T-cell (primary cell): Measurements from ENCODE around the gene CNIH2. TPM values are rescaled to one million over a fixed set of nuclear protein-coding genes. Genes with fewer than 3 reads are reported as not detected.
"Not testable (repeated sequence)": the region's sequence is repeated elsewhere in the genome, so short reads cannot be mapped to it uniquely, and the experiment has no call there.

ENCODE experiments used
- ATAC-seq, 4 experiments: fragments of 200-7000 bp in 3 of 4; fragments of 150-1000 bp in 1 of 4; cut with Tn5 transposase; replicated peaks in 1 of 4; 1 replicate in 3 of 4; 2 replicates in 1 of 4; pipeline ENCODE4 v1.10.0; 2021; ENCODE audit warnings: moderate library complexity in 3 of 4, mild to moderate bottlenecking in 2 of 4, moderate number of reproducible peaks in 1 of 4
- CTCF ChIA-PET, 2 donors: fragments of 300-600 bp; sonication (Branson Sonifier 250); formaldehyde crosslinking; loops; one replicate each; lab custom pipeline; 2022; ENCODE audit warnings: antibody characterized with exemption in 2 of 2; lab: Charles Lee
- POLR2A ChIA-PET, 2 donors: fragments of 300-600 bp; sonication (Branson Sonifier 250); formaldehyde crosslinking; loops; one replicate each; lab custom pipeline; 2022; ENCODE audit warnings: antibody characterized with exemption in 2 of 2; lab: Charles Lee
- DNase-seq, 35 experiments: peaks; one replicate each; pipeline versions ENCODE4 v3.0.0 to v3.0.0-alpha.2; 2013 to 2023
- H3K27ac ChIP-seq: one replicate; pipeline ENCODE4 v1.5.1; 2013; ENCODE audit warnings: low read length
- H3K27me3 ChIP-seq, 2 experiments: replicated peaks in 1 of 2; 1 replicate in 1 of 2; 2 replicates in 1 of 2; pipeline versions ENCODE4 v1.6.1 to v1.7.0; 2013; ENCODE audit warnings: low read length in 1 of 2, mixed read lengths in 1 of 2; ENCODE audit not compliant: control insufficient read depth in 2 of 2, insufficient read depth in 2 of 2; ENCODE audit errors: extremely low read depth in 1 of 2
- H3K36me3 ChIP-seq, 2 donors: 1 replicate in 1 of 2; 2 replicates in 1 of 2; pipeline versions ENCODE4 v1.6.1 to v1.7.0; 2013; ENCODE audit warnings: low read length in 1 of 2; ENCODE audit not compliant: control insufficient read depth in 2 of 2, insufficient read depth in 1 of 2; ENCODE audit errors: extremely low read depth in 1 of 2
- H3K4me1 ChIP-seq, 2 experiments: 1 replicate in 1 of 2; 2 replicates in 1 of 2; pipeline versions ENCODE4 v1.6.1 to v1.7.0; 2013; ENCODE audit warnings: low read length in 2 of 2, mixed read lengths in 1 of 2; ENCODE audit not compliant: insufficient read depth in 2 of 2, control insufficient read depth in 1 of 2; ENCODE audit errors: extremely low read depth in 1 of 2
- H3K4me3 ChIP-seq, 2 donors: 1 replicate in 1 of 2; 2 replicates in 1 of 2; pipeline versions ENCODE4 v1.5.1 to v1.7.0; 2013; ENCODE audit warnings: mild to moderate bottlenecking in 2 of 2, low read length in 1 of 2, moderate library complexity in 1 of 2; ENCODE audit not compliant: control insufficient read depth in 1 of 2; ENCODE audit errors: extremely low read depth in 1 of 2
- H3K9me3 ChIP-seq: 2 replicates; pipeline ENCODE4 v1.7.0; 2013
- H3K27ac Mint-ChIP-seq, 2 donors: one replicate each; pipeline ENCODE4 v1.8.0; 2020 to 2021; ENCODE audit warnings: mild to moderate bottlenecking in 2 of 2, mixed read lengths in 2 of 2
- H3K27me3 Mint-ChIP-seq, 2 donors: one replicate each; pipeline ENCODE4 v1.8.0; 2021 to 2022; ENCODE audit warnings: mixed read lengths in 2 of 2
- H3K36me3 Mint-ChIP-seq: one replicate; pipeline ENCODE4 v1.8.0; 2021; ENCODE audit warnings: mixed read lengths
- H3K4me1 Mint-ChIP-seq, 3 donors: one replicate each; pipeline ENCODE4 v1.8.0; 2020 to 2022; ENCODE audit warnings: mixed read lengths in 3 of 3, mild to moderate bottlenecking in 1 of 3
- H3K4me3 Mint-ChIP-seq, 3 donors: one replicate each; pipeline ENCODE4 v1.8.0; 2020 to 2022; ENCODE audit warnings: mild to moderate bottlenecking in 3 of 3, mixed read lengths in 3 of 3, moderate library complexity in 3 of 3
- H3K9me3 Mint-ChIP-seq, 3 donors: one replicate each; pipeline ENCODE4 v1.8.0; 2020 to 2022; ENCODE audit warnings: mixed read lengths in 3 of 3
- WGBS: methylation state at CpG from one replicate; pipeline ENCODE4 v1.1.5; 2013; ENCODE audit warnings: missing lambda C conversion rate; ENCODE audit not compliant: insufficient coverage; 5-methylcytosine and 5-hydroxymethylcytosine counted together
- total RNA-seq, 35 experiments: library from RNA in 6 of 35; stranded (reverse) in 6 of 35; fragments of 120-200 nt in 1 of 35; gene quantifications; one replicate each; pipeline versions ENCODE4 v1.2.1 to v1.2.4 and lab custom pipeline; 2013 to 2026

Gene CNIH2
- total RNA-seq, 5 donors from 2014 or later (not counting 1 experiment from before 2014, with no cell fraction given): 1.9 to 9.9 (median 2.7) TPM

DNA sequence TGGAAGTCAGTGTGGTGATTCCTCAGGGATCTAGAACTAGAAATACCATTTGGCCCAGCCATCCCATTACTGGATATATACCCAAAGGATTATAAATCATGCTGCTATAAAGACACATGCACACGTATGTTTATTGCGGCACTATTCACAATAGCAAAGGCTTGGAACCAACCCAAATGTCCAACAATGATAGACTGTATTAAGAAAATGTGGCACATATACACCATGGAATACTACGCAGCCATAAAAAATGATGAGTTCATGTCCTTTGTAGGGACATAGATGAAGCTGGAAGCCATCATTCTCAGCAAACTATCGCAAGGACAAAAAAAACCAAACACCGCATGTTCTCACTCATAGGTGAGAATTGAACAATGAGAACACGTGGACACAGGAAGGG is 42.8 kb downstream of the CNIH2 start:
- H3K4me3 Mint-ChIP-seq, H3K27me3 Mint-ChIP-seq, H3K36me3 Mint-ChIP-seq, ATAC-seq, POLR2A ChIA-PET, DNase-seq, H3K9me3 Mint-ChIP-seq, H3K9me3 ChIP-seq, H3K27ac ChIP-seq, H3K36me3 ChIP-seq, H3K27me3 ChIP-seq, CTCF ChIA-PET, H3K4me3 ChIP-seq: not testable (repeated sequence)
- H3K4me1 Mint-ChIP-seq: peaks cover 55 to 68% (median 55%) of the 10 kb centered on the region in 3 donors
- peak overlapping the region in 1 of 2 donors; percentile 28 for H3K27ac Mint-ChIP-seq
- no CpG with 5 or more reads among the region's 6 CpGs for WGBS
- peaks cover 31 to 67% of the 10 kb centered on the region in 2 experiments for H3K4me1 ChIP-seq

- Histone ChIP-seq H3K9me3 (no peaks in the 10 kb centered on the region), H3K36me3 (no peaks in the 10 kb centered on the region), H3K27me3 (no peaks in the 10 kb centered on the region), H3K27ac (no peak overlapping the region), H3K4me1 (peaks cover 34 to 67% of the 10 kb centered on the region in 2 experiments), H3K4me3 (no peak overlapping the region)
- H3K9me3 Mint-ChIP-seq: peaks cover 0 to 4% (median 0%) of the 10 kb centered on the region in 3 donors
- 100% methylated on average over 2 of the region's 4 CpGs for WGBS
- ATAC-seq (no peak), DNase-seq (no peak)
- peak overlapping the region in 1 of 2 donors; percentile 15 for H3K27ac Mint-ChIP-seq
- no peak overlapping the region for H3K4me3 Mint-ChIP-seq
- H3K27me3 Mint-ChIP-seq: no peaks in the 10 kb centered on the region
- ChIA-PET POLR2A (no interaction called here), CTCF (interaction anchor here (0.6 to 1.2 kb wide), 3 partner anchors 9 to 61 kb away, joined by 3 to 7 read pairs (median 4); no protein-coding TSS in a partner anchor)
- no peaks in the 10 kb centered on the region for H3K36me3 Mint-ChIP-seq
- peaks cover 56 to 70% (median 56%) of the 10 kb centered on the region in 3 donors for H3K4me1 Mint-ChIP-seq
These were observed 43.6 kb downstream of the CNIH2 start for GRCh38 chr11:66321606-66322005.

DNA sequence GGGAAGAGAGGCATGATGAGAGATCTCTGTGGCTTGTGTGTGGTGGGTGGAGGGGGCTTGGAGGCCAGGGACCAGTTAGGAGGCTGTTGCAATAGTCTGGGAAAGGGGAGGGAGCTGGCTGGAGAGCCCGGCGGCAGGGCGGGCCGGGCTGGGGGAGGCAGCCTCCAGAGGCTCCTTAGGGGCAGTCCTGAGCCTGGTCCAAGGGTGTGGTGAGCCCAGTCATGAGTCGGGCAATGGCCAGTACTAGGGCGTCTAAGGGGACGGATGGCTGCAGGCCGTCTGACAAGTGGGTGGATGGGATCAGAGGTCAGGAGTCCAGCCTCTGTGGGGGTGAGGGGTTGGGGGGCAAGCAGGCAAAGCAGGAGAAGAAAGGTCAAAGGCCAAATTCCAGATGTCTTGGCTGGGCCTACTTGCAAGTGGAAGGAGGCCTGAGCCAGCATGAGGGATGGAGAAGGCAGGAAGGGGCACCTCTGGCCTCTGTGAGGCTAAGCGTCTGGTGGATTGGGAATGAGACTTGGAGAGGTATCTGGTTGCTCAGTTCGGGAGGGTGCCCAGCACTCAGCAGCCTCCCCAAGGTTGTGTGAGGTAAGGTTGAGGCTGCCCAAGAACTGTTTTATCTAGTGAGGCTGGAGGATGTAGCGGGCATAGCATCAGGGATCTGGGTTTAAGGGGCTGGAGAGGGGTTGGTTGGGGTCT is 44.9 kb downstream of the CNIH2 start:
- Histone ChIP-seq H3K27me3 (no peaks in the 10 kb centered on the region), H3K27ac (no peak overlapping the region), H3K4me3 (no peak overlapping the region), H3K9me3 (no peaks in the 10 kb centered on the region), H3K36me3 (no peaks in the 10 kb centered on the region), H3K4me1 (peaks cover 42 to 71% of the 10 kb centered on the region in 2 experiments)
- Mint-ChIP-seq H3K4me3 (no peak overlapping the region), H3K9me3 (peaks cover 0 to 4% (median 0%) of the 10 kb centered on the region in 3 donors), H3K36me3 (no peaks in the 10 kb centered on the region), H3K4me1 (peaks cover 59 to 72% (median 61%) of the 10 kb centered on the region in 3 donors), H3K27ac (peak overlapping the region; percentile 28 to 87), H3K27me3 (no peaks in the 10 kb centered on the region)
- ATAC-seq (no peak), DNase-seq (no peak)
- CTCF ChIA-PET: no interaction called here
- POLR2A ChIA-PET: no interaction called here
- 93% methylated on average over 11 of the region's 11 CpGs for WGBS

DNA sequence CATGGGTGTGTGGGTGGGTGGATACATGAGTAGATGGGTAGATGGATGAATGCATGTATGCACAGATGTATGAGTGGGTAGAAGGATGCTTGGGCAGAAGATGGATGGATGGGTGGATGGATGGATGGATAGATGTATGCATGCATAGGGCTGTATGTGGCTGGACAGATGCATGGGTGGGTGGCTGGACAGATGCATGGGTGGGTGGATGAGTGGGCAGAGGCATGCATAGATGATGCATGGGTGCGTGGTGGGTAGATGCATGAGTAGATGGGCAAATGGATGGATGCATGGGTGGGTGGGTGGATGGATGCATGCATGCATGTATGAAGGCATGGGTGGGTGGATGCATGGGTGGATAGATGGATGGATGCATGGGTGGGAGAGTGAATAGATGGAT is 45.7 kb downstream of the CNIH2 start:
- H3K4me1 ChIP-seq: peaks cover 43 to 71% of the 10 kb centered on the region in 2 experiments
- H3K27me3 ChIP-seq: no peaks in the 10 kb centered on the region
- H3K9me3 Mint-ChIP-seq: peaks cover 0 to 4% (median 0%) of the 10 kb centered on the region in 3 donors
- no peak overlapping the region for H3K27ac ChIP-seq
- WGBS: 91% methylated on average over 1 of the region's 1 CpG
- H3K4me1 Mint-ChIP-seq: peaks cover 59 to 72% (median 61%) of the 10 kb centered on the region in 3 donors
- CTCF ChIA-PET: no interaction called here
- DNase-seq (no peak), ATAC-seq (no peak)
- no peaks in the 10 kb centered on the region for H3K27me3 Mint-ChIP-seq
- no peaks in the 10 kb centered on the region for H3K36me3 Mint-ChIP-seq
- H3K27ac Mint-ChIP-seq: no peak overlapping the region
- no peaks in the 10 kb centered on the region for H3K36me3 ChIP-seq
- no peak overlapping the region for H3K4me3 Mint-ChIP-seq
- H3K4me3 ChIP-seq: no peak overlapping the region
- H3K9me3 ChIP-seq: no peaks in the 10 kb centered on the region
- POLR2A ChIA-PET: no interaction called here

DNA sequence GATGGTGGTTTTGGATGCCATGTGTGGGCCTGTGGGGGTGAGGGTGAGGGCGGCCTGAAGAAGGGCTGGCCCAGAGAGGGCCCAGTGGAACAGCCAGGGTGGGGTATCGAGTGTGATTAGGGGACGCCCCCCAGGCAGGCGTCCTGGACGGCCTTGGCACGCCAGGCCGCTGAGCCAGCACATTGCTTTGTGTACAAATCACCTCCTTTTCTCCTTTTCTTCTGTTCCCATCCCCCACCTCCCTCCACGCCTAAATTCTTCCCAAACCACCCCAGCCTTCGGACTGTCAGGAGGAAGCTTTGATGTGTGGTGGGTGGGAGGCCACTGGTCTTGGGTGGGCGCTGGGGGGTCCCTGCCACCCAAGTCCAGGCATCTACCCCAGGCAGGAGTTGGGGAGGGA is 46.7 kb downstream of the CNIH2 start:
- peak overlapping the region in 1 of 3 donors; percentile 37 for H3K4me3 Mint-ChIP-seq
- H3K9me3 Mint-ChIP-seq: peaks cover 0 to 4% (median 0%) of the 10 kb centered on the region in 3 donors
- H3K4me1 ChIP-seq: peaks cover 37 to 69% of the 10 kb centered on the region in 2 experiments
- no peaks in the 10 kb centered on the region for H3K27me3 Mint-ChIP-seq
- H3K27ac Mint-ChIP-seq: peak overlapping the region; percentile 52 to 71
- ATAC-seq (no peak), DNase-seq (no peak)
- ChIA-PET CTCF (no interaction called here), POLR2A (no interaction called here)
- WGBS: 83% methylated on average over 1 of the region's 10 CpGs
- H3K36me3 Mint-ChIP-seq: no peaks in the 10 kb centered on the region
- H3K4me1 Mint-ChIP-seq: peaks cover 51 to 62% (median 53%) of the 10 kb centered on the region in 3 donors
- no peaks in the 10 kb centered on the region for H3K36me3 ChIP-seq
- H3K27me3 ChIP-seq: no peaks in the 10 kb centered on the region
- no peak overlapping the region for H3K4me3 ChIP-seq
- H3K9me3 ChIP-seq: no peaks in the 10 kb centered on the region
- H3K27ac ChIP-seq: no peak overlapping the region

DNA sequence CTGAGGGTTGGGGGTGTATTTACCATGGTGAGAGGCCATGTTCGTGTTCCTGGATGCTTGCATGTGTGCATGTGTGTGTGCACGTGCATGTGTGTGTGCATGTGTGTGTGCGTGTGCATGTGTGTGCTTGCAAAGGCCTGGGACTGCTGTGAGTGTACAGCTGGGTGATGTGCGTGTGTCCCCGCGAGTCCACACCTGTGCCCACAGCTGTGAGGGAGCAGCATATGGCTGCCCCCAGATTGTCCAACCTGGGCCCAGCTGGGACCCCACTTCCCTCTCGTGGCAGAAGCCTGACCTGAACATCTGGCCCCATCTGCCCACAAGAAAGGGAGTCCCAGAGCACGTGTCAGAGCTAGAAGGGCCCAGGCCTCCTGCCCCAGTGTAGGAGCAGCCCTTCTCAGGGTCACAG is 47.3 kb downstream of the CNIH2 start:
- ChIA-PET POLR2A (no interaction called here), CTCF (no interaction called here)
- no peaks in the 10 kb centered on the region for H3K27me3 Mint-ChIP-seq
- ATAC-seq: no peak
- Histone ChIP-seq H3K36me3 (no peaks in the 10 kb centered on the region), H3K4me1 (peaks cover 37 to 68% of the 10 kb centered on the region in 2 experiments), H3K4me3 (no peak overlapping the region), H3K9me3 (no peaks in the 10 kb centered on the region), H3K27me3 (no peaks in the 10 kb centered on the region), H3K27ac (peak overlapping the region; percentile 53)
- peaks cover 0 to under 1% (median 0%) of the 10 kb centered on the region in 3 donors for H3K9me3 Mint-ChIP-seq
- H3K36me3 Mint-ChIP-seq: no peaks in the 10 kb centered on the region
- DNase-seq: no peak
- H3K4me1 Mint-ChIP-seq: peaks cover 45 to 56% (median 48%) of the 10 kb centered on the region in 3 donors
- H3K4me3 Mint-ChIP-seq: peak overlapping the region in 1 of 3 donors; percentile 53
- H3K27ac Mint-ChIP-seq: peak overlapping the region; percentile 88
- WGBS: 80% methylated on average over 8 of the region's 8 CpGs
